ENCODE data around the gene TM7SF2.

TM7SF2 gene

DNA sequence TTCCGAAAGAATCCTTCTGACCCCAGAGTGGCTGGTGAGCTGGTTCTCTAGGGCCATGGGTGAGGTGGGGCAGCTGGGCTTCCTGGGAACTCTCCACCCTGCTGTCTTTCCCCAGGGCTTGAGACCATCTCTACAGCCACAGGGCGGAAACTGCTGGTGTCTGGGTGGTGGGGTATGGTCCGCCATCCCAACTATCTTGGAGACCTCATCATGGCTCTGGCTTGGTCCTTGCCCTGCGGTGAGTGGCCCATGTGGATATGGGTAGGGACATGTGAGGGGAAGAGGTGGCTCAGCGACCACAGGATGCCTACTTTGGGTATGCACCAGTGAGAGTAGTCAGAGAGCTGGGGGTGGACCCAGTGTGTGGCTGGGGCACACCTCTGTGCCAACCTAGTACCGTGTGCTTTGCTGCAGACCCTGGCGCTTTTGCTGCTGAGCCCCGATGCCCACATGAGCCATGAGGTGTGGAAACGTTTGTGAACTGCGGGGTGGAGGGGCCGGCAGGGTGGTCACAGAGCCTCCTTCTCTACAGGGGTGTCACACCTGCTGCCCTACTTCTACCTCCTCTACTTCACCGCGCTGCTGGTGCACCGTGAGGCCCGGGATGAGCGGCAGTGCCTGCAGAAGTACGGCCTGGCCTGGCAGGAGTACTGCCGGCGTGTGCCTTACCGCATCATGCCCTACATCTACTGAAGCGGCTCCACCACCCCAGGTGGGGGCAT lies 3.9 kb downstream of the TM7SF2 start:
- TF ChIP-seq, protein P1, sequence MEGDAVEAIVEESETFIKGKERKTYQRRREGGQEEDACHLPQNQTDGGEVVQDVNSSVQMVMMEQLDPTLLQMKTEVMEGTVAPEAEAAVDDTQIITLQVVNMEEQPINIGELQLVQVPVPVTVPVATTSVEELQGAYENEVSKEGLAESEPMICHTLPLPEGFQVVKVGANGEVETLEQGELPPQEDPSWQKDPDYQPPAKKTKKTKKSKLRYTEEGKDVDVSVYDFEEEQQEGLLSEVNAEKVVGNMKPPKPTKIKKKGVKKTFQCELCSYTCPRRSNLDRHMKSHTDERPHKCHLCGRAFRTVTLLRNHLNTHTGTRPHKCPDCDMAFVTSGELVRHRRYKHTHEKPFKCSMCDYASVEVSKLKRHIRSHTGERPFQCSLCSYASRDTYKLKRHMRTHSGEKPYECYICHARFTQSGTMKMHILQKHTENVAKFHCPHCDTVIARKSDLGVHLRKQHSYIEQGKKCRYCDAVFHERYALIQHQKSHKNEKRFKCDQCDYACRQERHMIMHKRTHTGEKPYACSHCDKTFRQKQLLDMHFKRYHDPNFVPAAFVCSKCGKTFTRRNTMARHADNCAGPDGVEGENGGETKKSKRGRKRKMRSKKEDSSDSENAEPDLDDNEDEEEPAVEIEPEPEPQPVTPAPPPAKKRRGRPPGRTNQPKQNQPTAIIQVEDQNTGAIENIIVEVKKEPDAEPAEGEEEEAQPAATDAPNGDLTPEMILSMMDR (conservative IDR thresholded peaks at IDR 0.05) = no peak
- H3K27ac ChIP-seq = peak overlapping the region; percentile 100

GRCh38 chr11:65116370-65117205 lies 4.9 kb downstream of the TM7SF2 start:
- H3K27ac ChIP-seq = peak overlapping the region; percentile 100
- TF ChIP-seq, protein P1 (conservative IDR thresholded peaks at IDR 0.05) = no peak

DNA sequence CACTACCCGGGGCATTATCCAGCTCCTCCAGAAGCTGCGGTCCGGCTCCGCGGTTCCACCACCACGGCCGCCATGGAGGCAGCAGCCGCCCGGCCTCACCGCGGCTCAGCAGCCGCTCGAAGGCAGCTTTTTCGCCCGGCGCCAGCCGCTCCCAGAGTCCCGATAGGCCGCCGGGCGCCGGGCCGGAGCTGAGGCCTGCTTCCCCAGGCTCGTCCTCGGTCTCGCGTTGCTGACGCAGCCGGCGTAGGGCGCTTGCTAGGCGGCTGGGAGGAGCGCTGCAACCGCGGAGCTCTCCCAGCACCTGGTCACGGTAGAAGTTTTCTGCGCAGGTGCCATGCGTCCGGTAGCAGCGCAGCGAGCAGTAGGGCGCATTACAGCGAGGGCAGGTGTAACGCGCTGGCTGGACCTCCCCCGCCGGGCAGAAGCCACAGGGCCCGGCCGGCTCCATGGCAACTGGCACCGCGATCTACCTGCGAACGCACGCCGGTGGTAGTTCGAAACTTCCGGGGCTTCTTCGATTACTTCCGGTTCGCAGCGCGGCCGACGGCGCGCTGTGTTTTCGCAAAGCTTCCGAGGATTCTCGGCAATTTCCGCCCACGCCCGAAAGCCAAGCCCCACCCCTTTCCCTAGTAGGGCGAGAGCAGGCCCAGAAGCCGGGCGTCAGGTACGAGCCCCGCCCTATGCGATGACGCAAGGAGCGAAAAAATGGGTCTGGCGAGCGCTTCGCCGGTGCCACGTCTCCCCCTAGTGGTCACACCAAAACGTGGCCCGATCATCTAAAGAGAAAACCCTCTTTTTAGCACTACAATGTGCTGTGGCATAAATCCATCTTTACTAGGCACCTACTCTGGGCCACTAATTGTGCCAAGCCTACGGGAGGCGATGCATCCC lies 5.8 kb downstream of the TM7SF2 start, which contains the start of gene ZNHIT2:
Gene ZNHIT2, minus strand, starts transcription at position 496 of the 891 bp plus-strand sequence. Its CDS starts 48 bp downstream, at position 448.
- TF ChIP-seq, protein P1 (conservative IDR thresholded peaks at IDR 0.05) = peak; percentile 100
- H3K27ac ChIP-seq = peak within 1 kb of the TSS; percentile 100

- TF ChIP-seq, protein P1 (conservative IDR thresholded peaks at IDR 0.05) = no peak; the same call in 1 of the 2 replicates
- peak overlapping the region; percentile 100 for H3K27ac ChIP-seq
These were observed 6.6 kb downstream of the TM7SF2 start for GRCh38 chr11:65118097-65118837.

DNA sequence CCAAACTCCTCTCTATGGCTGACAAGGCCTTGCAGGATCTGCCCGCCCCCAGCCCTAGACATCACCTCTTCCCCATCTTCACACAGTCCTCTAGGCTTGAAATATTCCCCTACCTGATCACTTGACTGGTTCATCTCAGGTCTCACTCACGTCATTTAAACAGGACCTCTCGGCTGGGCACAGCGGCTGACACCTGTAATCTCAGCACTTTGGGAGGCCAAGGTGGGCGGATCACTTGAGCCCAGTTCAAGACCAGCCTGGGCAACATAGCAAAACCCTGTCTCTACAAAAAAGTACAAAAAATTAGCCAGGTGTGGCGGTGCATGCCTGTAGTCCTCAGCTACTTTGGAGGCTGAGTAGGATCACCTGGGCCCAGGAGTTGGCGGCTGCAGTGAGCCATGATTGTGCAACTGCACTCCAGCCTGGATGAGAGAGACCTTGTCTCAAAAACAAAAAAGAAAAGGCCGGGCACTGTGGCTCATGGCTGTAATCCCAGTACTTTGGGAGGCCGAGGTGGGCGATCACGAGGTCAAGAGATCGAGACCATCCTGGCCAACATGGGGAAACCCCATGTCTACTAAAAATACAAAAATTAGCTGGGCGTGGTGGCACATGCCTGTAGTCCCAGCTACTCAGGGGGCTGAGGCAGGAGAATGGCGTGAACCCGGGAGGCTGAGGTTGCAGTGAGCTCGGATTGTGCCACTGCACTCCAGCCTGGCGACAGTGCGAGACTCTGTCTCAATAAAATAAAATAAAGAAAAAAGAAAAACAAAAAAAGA lies 7.4 kb downstream of the TM7SF2 start:
- peak overlapping the region; percentile 100 for H3K27ac ChIP-seq

GRCh38 chr11:65119670-65119995 lies 8.0 kb downstream of the TM7SF2 start:
- TF ChIP-seq, protein P1 (conservative IDR thresholded peaks at IDR 0.05) = no peak
- peak overlapping the region; percentile 100 for H3K27ac ChIP-seq

GRCh38 chr11:65120831-65121230 lies 9.2 kb downstream of the TM7SF2 start:
- TF ChIP-seq, protein P1 (conservative IDR thresholded peaks at IDR 0.05) = no peak
- H3K27ac ChIP-seq = peak overlapping the region; percentile 100
